ENCODE data around the gene BAG5. TPM values are rescaled to one million over a fixed set of nuclear protein-coding genes. Genes with fewer than 3 reads are reported as not detected.

The BAG5 gene
- 25.0 TPM for total RNA-seq

GRCh38 chr14:103562429-103563225 is at the start of gene BAG5, which contains the start of gene COA8:
TSS of gene BAG5 (minus strand) at chr14:103562657. CDS start at chr14:103561164, 1,493 bp downstream.
TSS of gene COA8 (plus strand) at chr14:103562960. CDS start at chr14:103563002, 42 bp downstream.

GRCh38 chr14:103528587-103529382 is 33.7 kb downstream of the BAG5 start, which contains the start of gene TRMT61A:
TSS of gene TRMT61A (plus strand) at chr14:103529196. CDS start at chr14:103529979, 783 bp downstream.

GRCh38 chr14:103522649-103523574 is 39.5 kb downstream of the BAG5 start, which contains the start of gene CKB:
TSS of gene CKB (minus strand) at chr14:103522830. CDS start at chr14:103522493, 337 bp downstream.

Small RNAs within 50 kb of the gene (small RNA-seq; reads per million reads assigned to genes)
- gene RNU4-68P (ENCODE audit: low replicate concordance) (not detected), gene RNU7-160P (ENCODE audit: low replicate concordance) (not detected)

Other genes starting within 250 kb of the BAG5 start
- gene EIF5, start 228.4 kb downstream of the BAG5 start, total RNA-seq = 133 TPM
- gene MARK3, start 177.2 kb downstream of the BAG5 start, total RNA-seq = 87.0 TPM
- 140 TPM for gene CKB, start 39.8 kb downstream of the BAG5 start, total RNA-seq
- 12.1 TPM for gene TRMT61A, start 33.5 kb downstream of the BAG5 start, total RNA-seq
- gene COA8, start 303 bp upstream of the BAG5 start, total RNA-seq = 31.2 TPM
- 167 TPM for gene KLC1, start 66.6 kb upstream of the BAG5 start, total RNA-seq
- 14.9 TPM for gene XRCC3, start 152.8 kb upstream of the BAG5 start, total RNA-seq
- gene ZFYVE21, start 153.2 kb upstream of the BAG5 start, total RNA-seq = 74.3 TPM